ENCODE results near the gene ACVRL1.

ACVRL1 gene

DNA sequence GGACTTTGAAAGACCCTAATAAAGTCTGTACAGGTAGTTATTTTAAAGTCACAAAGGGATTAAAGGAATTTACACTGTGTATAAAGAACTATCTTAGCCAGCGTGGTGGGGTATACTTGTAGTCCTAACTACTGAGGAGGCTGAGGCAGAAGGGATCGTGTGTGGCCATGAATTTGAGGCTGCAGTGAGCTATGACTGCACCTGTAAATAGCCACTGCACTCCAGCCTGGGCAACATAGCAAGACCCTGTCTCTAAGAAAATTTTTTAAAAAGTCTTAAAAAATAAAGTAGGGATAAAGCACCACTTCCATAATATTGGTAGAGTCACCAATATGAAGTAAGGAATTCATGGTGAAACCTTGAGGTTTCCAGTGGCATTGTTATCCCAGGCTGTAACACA lies 62.3 kb downstream of the ACVRL1 start:
- no peak for DNase-seq (ENCODE audit: low spot score)

GRCh38 chr12:51970904-51971646 lies 63.8 kb downstream of the ACVRL1 start:
- DNase-seq (ENCODE audit: low spot score) = peak; percentile 52

DNA sequence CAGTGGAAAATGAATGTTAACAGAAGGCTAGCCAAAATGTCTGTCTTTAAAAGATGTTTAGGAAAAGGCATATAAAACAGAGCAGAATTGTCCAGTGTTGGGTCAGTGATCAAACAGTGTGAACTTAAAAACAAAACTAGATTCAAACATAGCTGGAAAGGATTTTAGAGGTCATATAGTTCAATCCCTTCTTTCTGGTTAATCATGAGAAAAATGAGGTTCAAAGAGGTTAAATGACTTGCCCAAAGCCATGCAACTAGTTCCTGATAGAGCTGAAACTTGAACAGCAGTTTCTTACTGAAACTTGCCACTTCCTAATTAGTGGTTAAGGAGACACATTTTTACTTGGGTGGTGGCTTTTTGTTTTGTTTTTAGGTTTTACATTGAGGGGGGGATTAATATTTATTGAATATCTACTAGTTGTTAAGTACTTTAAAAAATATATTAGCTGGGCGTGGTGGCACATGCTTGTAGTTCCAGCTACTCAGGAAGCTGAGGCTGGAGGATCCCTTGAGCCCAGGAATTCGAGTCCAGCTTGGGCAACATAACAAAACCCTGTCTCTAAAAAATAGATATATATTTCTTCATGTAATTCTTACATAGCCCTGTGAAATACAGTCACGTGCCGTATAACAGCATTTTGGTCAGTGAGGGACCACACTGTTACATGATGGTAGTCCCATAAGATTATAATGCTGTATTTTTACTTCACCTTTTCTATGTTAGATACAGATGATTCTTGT lies 64.5 kb downstream of the ACVRL1 start:
- no peak for DNase-seq (ENCODE audit: low spot score)

DNA sequence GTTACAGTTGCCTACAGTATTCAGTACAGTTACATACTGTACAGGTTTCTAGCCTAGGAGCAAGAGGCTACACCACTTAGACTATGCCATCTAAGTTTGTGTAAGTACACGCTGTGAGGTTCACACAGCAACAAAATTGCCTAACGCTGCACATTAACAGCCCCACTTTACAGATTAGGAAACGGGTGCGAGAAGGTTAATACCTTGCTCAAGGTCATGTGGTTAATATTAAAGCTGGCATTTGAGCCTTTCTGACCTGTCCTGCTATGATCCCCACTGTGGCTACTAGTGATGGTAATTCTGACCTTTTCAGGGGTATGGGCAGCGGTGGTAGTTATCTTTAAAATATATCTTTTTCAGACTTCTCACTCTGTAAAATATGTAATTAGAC lies 65.1 kb downstream of the ACVRL1 start:
- DNase-seq (ENCODE audit: low spot score) = no peak

DNA sequence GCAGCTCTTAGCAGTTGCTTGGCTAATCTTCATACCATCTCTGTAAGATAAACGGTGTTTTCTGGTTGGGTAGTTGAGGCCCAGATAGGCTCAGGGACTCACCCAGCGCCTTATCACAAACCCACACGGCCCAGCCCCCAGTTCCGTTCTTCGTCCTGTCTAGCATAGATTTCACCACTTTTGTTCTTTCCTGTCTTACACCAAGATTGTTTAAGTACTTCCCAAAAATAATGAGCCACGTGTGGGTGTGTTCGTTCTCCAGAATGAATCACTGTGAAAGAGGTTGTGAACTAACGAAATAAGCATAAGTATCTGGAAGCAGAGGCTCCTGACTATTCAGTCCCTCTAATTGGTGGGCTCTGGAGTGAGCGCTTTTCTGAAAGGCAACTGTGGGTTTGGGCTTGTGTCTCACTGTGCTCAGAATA lies 65.6 kb downstream of the ACVRL1 start:
- peak; percentile 55 for DNase-seq (ENCODE audit: low spot score)

All from CD4-positive, alpha-beta T cell treated with Interleukin-15 for 4 hours (primary cell).